ENCODE results near the gene SLC25A36. TPM values are rescaled to one million over a fixed set of nuclear protein-coding genes. Genes with fewer than 3 reads are reported as not detected.
A peak's percentile ranks its signal among the peaks of the same experiment; 100 is the strongest.

The SLC25A36 gene
- total RNA-seq, 4 donors from 2014 or later, result 73.2 to 273 (median 83.7) TPM

- intact Hi-C loops (cut with DNase I; ENCODE audit: low total_unique reads), result no loop called here
- Histone ChIP-seq H3K4me3 (no peak overlapping the region), H3K27ac (no peak overlapping the region), H3K36me3 (no peaks in the 10 kb centered on the region), H3K4me1 (no peaks in the 10 kb centered on the region), H3K9me3 (no peaks in the 10 kb centered on the region), H3K27me3 (no peaks in the 10 kb centered on the region)
- no peak for DNase-seq
- TF ChIP-seq CTCF (IDR thresholded peaks at IDR 0.05) (no peak), POLR2A (IDR thresholded peaks at IDR 0.05) (no peak)
These were observed 23.9 kb upstream of the SLC25A36 start for GRCh38 chr3:140917772-140918171.

- TF ChIP-seq POLR2A (IDR thresholded peaks at IDR 0.05) (no peak), CTCF (IDR thresholded peaks at IDR 0.05) (no peak)
- intact Hi-C loops (cut with DNase I; ENCODE audit: low total_unique reads), result no loop called here
- Histone ChIP-seq H3K4me1 (no peaks in the 10 kb centered on the region), H3K27ac (no peak overlapping the region), H3K4me3 (no peak overlapping the region), H3K27me3 (no peaks in the 10 kb centered on the region), H3K36me3 (no peaks in the 10 kb centered on the region), H3K9me3 (no peaks in the 10 kb centered on the region)
- DNase-seq, result no peak
These were observed 21.6 kb upstream of the SLC25A36 start for GRCh38 chr3:140920029-140920428.

DNA sequence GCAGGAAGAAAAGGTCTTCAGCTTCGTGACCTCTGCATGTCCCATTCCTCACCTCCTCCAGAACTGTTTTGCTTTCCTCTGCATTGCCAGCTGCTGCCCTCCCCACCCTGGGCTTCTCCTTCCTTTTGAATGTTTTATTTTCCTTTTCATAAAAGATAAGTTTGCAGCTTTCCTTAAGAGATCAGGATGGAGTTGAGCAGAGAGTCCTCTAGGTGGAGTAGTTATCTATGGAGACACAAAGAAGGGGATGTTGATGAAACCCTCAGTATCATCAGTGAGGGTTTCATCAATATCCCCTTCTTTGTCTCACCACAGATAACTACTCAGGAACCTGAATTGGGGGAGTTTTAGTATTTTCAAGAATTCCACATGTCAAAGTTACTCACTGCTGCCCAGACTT is 19.0 kb upstream of the SLC25A36 start:
- TF ChIP-seq CTCF (IDR thresholded peaks at IDR 0.05) (peak in 1 of 4 experiments; percentile 35), POLR2A (IDR thresholded peaks at IDR 0.05) (no peak)
- DNase-seq, result no peak
- no peaks in the 10 kb centered on the region for H3K27me3 ChIP-seq
- H3K9me3 ChIP-seq, result no peaks in the 10 kb centered on the region
- no peaks in the 10 kb centered on the region for H3K4me1 ChIP-seq
- H3K36me3 ChIP-seq, result no peaks in the 10 kb centered on the region
- H3K27ac ChIP-seq, result no peak overlapping the region
- intact Hi-C loops (cut with DNase I; ENCODE audit: low total_unique reads), result no loop called here
- no peak overlapping the region for H3K4me3 ChIP-seq

GRCh38 chr3:140924097-140924873 is 17.4 kb upstream of the SLC25A36 start:
- TF ChIP-seq CTCF (IDR thresholded peaks at IDR 0.05) (no peak), POLR2A (IDR thresholded peaks at IDR 0.05) (no peak)
- Histone ChIP-seq H3K4me1 (no peaks in the 10 kb centered on the region), H3K4me3 (no peak overlapping the region), H3K27me3 (no peaks in the 10 kb centered on the region), H3K27ac (no peak overlapping the region), H3K36me3 (no peaks in the 10 kb centered on the region), H3K9me3 (no peaks in the 10 kb centered on the region)
- no peak for DNase-seq
- intact Hi-C loops (cut with DNase I; ENCODE audit: low total_unique reads), result no loop called here

GRCh38 chr3:140927279-140928069 is 14.2 kb upstream of the SLC25A36 start:
- H3K4me3 ChIP-seq, result no peak overlapping the region
- intact Hi-C loops (cut with DNase I; ENCODE audit: low total_unique reads), result no loop called here
- TF ChIP-seq POLR2A (IDR thresholded peaks at IDR 0.05) (no peak), CTCF (IDR thresholded peaks at IDR 0.05) (no peak)
- H3K36me3 ChIP-seq, result no peaks in the 10 kb centered on the region
- no peaks in the 10 kb centered on the region for H3K27me3 ChIP-seq
- H3K4me1 ChIP-seq, result no peaks in the 10 kb centered on the region
- DNase-seq, result no peak
- no peak overlapping the region for H3K27ac ChIP-seq
- no peaks in the 10 kb centered on the region for H3K9me3 ChIP-seq

Data from uterus (tissue), 4 donors.